ENCODE data around the gene COASY.
A peak's percentile ranks its signal among the peaks of the same experiment; 100 is the strongest.

COASY gene

GRCh38 chr17:42561897-42562387, at the start of gene COASY:
Gene COASY (plus strand): TSS chr17:42562148. CDS start chr17:42562623, 475 bp downstream.
- DNase-seq (ENCODE audit: low read depth), result peak; percentile 99

DNA sequence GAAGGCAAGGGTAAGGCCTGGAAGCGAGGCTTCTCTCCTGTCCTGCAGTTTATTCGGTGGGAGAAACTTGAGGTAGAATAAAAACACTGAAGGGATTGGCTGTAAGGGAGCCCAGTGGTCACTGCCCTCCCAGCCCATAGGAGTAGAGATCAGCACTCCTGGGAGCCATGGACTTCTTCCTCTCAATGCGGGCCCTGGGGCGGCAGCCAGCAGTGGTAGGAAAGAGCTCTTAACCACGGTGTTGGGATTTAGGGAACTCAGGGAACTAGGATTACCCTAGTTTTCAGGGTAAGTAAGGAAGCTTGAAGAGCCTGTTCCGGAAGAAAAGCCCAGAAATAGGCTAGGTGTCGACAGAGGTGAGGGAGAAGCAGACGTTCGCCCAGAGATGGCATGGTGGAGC, 49.7 kb upstream of the COASY start:
- DNase-seq (ENCODE audit: low read depth), result no peak

DNA sequence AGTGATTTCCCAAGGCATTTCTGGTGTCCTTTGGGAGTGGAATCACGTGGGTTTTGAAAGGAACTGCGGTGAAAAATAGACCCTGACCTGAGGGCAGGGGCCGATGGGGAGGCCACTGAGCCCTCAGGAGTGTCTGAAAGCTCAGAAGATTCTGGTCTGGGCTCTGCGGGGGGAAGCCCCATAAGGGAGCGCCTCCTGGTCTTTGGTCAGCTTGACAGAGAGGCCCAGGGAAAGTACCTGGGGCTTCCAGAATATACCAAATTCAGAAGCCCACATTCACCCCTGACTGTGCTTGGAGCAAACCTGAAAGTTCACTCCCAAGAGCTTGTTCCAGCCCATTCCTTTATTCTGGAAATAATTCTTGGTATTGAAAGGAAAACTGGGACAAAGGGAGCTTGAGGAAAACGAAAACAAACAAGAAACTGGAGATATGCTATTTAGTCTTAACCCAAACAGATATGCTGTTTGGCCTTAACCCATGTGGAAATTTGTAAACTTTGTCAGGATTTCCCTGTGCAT, 49.2 kb upstream of the COASY start:
- DNase-seq (ENCODE audit: low read depth), result no peak

DNA sequence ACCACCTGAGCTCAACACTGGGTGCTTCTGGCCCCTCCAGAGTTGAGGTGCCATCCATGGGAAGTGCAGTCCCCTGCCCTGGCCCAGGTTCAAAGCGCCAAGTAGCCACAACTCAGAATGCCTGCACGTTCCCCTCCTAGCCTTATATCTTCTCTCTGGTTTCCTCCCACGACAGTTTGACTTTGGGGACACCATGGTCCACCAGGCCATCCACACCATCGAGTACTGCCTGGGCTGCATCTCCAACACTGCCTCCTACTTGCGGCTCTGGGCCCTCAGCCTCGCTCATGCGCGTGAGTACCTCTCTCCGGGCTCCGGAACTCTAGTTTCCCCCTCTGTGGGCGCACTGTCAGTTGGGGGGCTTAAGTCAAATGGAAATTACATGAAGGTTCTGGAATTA, 48.3 kb upstream of the COASY start:
- no peak for DNase-seq (ENCODE audit: low read depth)

- no peak for DNase-seq (ENCODE audit: low read depth)
These were observed 47.7 kb upstream of the COASY start for GRCh38 chr17:42514279-42514678.

GRCh38 chr17:42514867-42515266, 47.1 kb upstream of the COASY start:
- no peak for DNase-seq (ENCODE audit: low read depth)

- DNase-seq (ENCODE audit: low read depth), result peak; percentile 92
These were observed 44.4 kb upstream of the COASY start for GRCh38 chr17:42517516-42517915.

GRCh38 chr17:42518046-42518754, 43.7 kb upstream of the COASY start:
- DNase-seq (ENCODE audit: low read depth), result peak; percentile 98

DNA sequence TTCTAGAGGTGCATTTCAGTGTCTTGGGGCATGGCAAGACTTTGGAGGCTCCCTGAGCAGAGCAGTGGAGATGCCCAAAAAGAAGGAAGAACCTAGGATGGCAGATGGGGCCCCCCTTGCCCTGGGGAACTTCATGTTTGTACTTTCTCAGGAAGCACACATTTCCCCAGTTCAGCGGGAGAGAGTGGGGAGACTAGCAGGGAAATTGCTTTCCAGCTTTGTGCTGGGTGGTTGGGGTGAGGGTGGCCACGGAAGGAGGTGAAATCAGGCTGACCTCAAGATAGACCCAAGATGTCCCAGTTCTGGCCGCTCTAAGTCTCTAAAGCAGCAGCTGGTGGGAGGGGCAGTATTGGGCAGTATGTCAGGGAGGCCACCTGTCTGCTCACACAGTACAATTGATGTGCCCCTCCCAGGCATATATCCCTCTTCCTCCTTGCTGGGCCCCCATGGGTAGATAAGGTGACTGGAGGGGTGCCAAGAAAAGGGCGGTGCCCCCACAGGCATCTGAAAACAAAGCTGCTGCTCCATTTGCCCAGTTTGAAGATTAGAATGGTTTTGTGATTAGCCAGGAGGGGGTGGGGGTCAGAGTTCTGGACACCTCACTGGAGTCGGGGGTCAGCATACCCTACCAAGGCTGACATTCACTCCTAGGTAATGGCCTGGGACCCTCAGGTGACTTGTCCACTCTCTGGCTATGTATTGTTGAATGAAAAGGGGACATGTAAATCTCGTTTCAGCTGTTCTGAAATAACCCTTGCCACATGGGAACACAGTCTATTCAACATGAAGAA, 43.0 kb upstream of the COASY start:
- peak; percentile 24 for DNase-seq (ENCODE audit: low read depth)

GRCh38 chr17:42519546-42520491, 42.1 kb upstream of the COASY start:
- DNase-seq (ENCODE audit: low read depth), result peak; percentile 99

DNA sequence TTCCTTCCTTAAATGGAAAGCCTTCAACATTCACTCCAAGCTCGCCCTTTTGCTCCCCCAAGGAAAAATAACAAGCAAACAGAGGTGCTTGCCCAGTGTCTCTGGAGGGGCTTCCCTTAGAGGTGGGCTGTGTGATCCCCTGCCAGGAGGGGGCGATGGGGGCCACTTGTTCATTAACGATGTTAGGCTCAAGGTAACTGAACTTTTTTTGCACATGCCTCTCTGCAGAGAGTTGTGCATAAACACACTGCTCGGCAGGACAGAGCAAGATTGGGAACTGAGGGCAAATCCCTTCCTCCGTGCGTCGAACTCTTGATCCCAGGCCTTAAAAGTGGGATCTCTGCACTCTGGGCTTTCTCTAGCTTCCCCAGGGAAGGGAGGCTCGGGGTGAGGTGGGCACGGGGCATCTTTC, 41.4 kb upstream of the COASY start:
- DNase-seq (ENCODE audit: low read depth), result no peak

- peak; percentile 33 for DNase-seq (ENCODE audit: low read depth)
These were observed 40.9 kb upstream of the COASY start for GRCh38 chr17:42521036-42521435.

DNA sequence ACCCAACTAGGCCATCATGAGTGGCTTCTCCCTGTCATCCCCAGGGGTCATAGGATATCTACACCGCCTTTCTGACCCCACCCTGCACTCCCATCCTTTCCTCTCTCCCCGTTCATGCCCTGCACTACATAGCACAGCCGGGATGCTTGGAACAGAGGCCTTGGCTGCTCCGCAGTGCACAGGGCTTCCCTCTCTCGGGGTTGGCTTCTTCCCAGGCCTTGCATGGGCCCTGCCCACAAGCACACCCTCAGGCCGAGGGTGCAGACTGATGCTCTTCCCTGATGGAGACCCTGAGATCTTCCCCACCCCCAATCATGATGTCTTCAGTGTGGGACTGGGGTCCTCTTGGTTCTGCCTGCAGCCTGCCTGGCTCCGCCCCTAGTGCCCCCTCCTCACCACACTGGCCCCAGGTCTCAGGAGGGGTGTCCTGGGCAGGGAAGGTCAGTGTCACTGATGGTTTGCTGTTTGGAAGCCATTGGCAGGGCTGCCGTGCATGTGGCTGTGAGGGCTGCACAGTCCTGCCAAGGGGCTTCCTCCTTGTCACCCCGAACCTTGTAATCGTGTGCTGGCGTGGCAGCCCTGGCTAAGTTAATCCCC, 40.2 kb upstream of the COASY start:
- DNase-seq (ENCODE audit: low read depth), result no peak

GRCh38 chr17:42522263-42522790, 39.6 kb upstream of the COASY start:
- no peak for DNase-seq (ENCODE audit: low read depth)

GRCh38 chr17:42522798-42523278, 39.1 kb upstream of the COASY start:
- no peak for DNase-seq (ENCODE audit: low read depth)

GRCh38 chr17:42525221-42525620, 36.7 kb upstream of the COASY start:
- peak; percentile 72 for DNase-seq (ENCODE audit: low read depth)

- DNase-seq (ENCODE audit: low read depth), result peak; percentile 76
These were observed 35.9 kb upstream of the COASY start for GRCh38 chr17:42526031-42526444.

DNA sequence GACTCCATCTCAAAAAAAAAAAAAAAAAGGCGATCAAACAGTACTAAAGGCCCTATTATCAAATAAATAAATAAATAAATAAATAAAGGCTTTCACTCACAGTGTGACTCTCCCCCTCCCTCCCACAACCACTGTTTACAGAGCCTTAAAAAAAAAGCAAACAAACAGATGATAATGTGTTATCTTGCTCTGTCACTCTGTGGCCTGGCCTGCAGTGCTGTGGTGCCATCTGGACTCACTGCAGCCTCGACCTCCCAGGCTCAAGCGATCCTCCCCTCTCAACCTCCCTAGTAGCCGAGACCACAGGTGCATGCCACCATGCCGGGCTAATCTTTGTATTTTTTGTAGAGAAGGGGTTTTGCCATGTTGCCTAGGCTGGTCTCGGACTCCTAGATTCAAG, 34.0 kb upstream of the COASY start:
- DNase-seq (ENCODE audit: low read depth), result no peak

DNA sequence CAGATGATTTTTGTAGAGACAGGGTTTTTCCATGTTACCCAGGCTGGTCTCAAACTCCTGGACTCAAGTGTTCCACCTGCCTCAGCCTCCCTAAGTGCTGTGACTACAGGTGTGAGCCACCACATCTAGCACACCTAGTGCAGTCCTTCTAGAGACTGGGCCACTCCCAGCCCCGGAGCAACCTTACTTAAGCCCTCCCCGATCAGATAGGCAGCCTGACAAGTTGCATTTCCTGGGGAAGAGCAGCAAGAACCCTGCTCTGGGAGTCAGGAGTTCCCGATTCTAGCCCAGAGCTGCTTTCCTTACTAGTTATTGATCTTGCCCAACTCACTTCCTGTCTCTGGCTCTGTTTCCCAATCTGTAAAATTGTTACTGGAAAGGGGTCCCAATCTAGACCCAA, 32.9 kb upstream of the COASY start:
- DNase-seq (ENCODE audit: low read depth), result no peak

- no peak for DNase-seq (ENCODE audit: low read depth)
These were observed 30.9 kb upstream of the COASY start for GRCh38 chr17:42530952-42531454.
